Neural progenitor cell (in vitro differentiated cells): ENCODE measurements around the gene CENPI.

Experiments
- EZH2 ChIP-seq: fragments of 200-600 bp; sonication (generic); IDR thresholded peaks from 2 replicates; pipeline ENCODE4 v1.6.1; 2017; ENCODE audit warnings: antibody characterized with exemption, mild to moderate bottlenecking, moderate library complexity
- EZH2phosphoT487 ChIP-seq: fragments of 200-600 bp; sonication (generic); IDR thresholded peaks from 2 replicates; pipeline ENCODE4 v1.6.1; 2017; ENCODE audit warnings: antibody characterized with exemption
- TF ChIP-seq, protein P1 (sequence below): fragments of 200-600 bp; sonication (generic); IDR thresholded peaks from 2 replicates; pipeline ENCODE4 v1.5.1; 2017; ENCODE audit warnings: antibody characterized with exemption, mild to moderate bottlenecking

- no peak for TF ChIP-seq EZH2phosphoT487
- TF ChIP-seq, protein P1, sequence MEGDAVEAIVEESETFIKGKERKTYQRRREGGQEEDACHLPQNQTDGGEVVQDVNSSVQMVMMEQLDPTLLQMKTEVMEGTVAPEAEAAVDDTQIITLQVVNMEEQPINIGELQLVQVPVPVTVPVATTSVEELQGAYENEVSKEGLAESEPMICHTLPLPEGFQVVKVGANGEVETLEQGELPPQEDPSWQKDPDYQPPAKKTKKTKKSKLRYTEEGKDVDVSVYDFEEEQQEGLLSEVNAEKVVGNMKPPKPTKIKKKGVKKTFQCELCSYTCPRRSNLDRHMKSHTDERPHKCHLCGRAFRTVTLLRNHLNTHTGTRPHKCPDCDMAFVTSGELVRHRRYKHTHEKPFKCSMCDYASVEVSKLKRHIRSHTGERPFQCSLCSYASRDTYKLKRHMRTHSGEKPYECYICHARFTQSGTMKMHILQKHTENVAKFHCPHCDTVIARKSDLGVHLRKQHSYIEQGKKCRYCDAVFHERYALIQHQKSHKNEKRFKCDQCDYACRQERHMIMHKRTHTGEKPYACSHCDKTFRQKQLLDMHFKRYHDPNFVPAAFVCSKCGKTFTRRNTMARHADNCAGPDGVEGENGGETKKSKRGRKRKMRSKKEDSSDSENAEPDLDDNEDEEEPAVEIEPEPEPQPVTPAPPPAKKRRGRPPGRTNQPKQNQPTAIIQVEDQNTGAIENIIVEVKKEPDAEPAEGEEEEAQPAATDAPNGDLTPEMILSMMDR = no peak
- TF ChIP-seq EZH2 = no peak
Observed at GRCh38 chrX:101071582-101071981, 26.4 kb upstream of the CENPI start.
